Adrenal gland (tissue), 12 donors: ENCODE results near the gene PDLIM5. TPM values are rescaled to one million over a fixed set of nuclear protein-coding genes. Genes with fewer than 3 reads are reported as not detected.
A peak's percentile ranks its signal among the peaks of the same experiment; 100 is the strongest.

Source experiments
- DNase-seq, 7 donors: peaks; one replicate each; pipeline ENCODE4 v3.0.0-alpha.2; 2019 to 2020
- H3K27ac ChIP-seq, 5 donors: fragments of 200-600 bp; sonication (generic) in 4 of 5; 1 replicate in 3 of 5; 2 replicates in 2 of 5; pipeline versions ENCODE4 v1.5.1 to v1.8.0; 2016 to 2020; ENCODE audit warnings: mild to moderate bottlenecking in 1 of 5
- H3K27me3 ChIP-seq: fragments of 200-600 bp; 2 replicates; pipeline ENCODE4 v1.8.0; 2021
- H3K36me3 ChIP-seq, 2 donors: fragments of 200-600 bp; replicated peaks in 1 of 2; 1 replicate in 1 of 2; 2 replicates in 1 of 2; pipeline versions ENCODE4 v1.5.1 to v1.8.0; 2018 to 2022
- H3K4me1 ChIP-seq, 2 donors: fragments of 200-600 bp; replicated peaks in 1 of 2; 1 replicate in 1 of 2; 2 replicates in 1 of 2; pipeline versions ENCODE4 v1.5.1 to v1.8.0; 2018 to 2021
- H3K4me3 ChIP-seq, 4 donors: fragments of 200-600 bp; sonication (generic) in 3 of 4; one replicate each; pipeline ENCODE4 v1.5.1; 2016 to 2018
- H3K9me3 ChIP-seq, 3 donors: fragments of 200-600 bp; sonication (generic) in 1 of 3; replicated peaks in 1 of 3; 1 replicate in 2 of 3; 2 replicates in 1 of 3; pipeline versions ENCODE4 v1.5.1 to v1.8.0; 2016 to 2021
- POLR2A ChIP-seq, 2 donors: fragments of 450-650 bp; IDR thresholded peaks; one replicate each; pipeline ENCODE4 v1.6.1; 2017; ENCODE audit warnings: antibody characterized with exemption in 2 of 2, mild to moderate bottlenecking in 2 of 2, moderate library complexity in 1 of 2
- WGBS, 4 donors: extraction: QIAGEN DNeasy Blood & Tissue Kit in 2 of 4; methylation state at CpG; one replicate each; pipeline versions ENCODE4 v1.1.5 to v1.1.7; 2013 to 2017; 5-methylcytosine and 5-hydroxymethylcytosine counted together
- intact Hi-C, 2 donors: fragments of 100-400 bp; cut with DNase I; formaldehyde crosslinking; loops; one replicate each; pipeline versions ENCODE4 v1.14.1 to v1.15.0; 2022 to 2023
- polyA plus RNA-seq, 3 donors: library from polyadenylated mRNA; stranded (reverse); fragments of 200-250 nt in 2 of 3; fragments of 350-450 nt in 1 of 3; fragmentation: Illumina TruSeq in 1 of 3; extraction: RNeasy Lipid Tissue Mini Kit (QIAGEN cat#74804) in 1 of 3; gene quantifications; one replicate each; pipeline ENCODE4 v1.2.3, GENCODE V29; 2013 to 2014
- total RNA-seq, 9 donors: library from RNA; depleted of rRNA in 4 of 9; stranded (reverse); fragments of >200 nt in 4 of 9; fragments of 120-200 nt in 1 of 9; fragmentation: NEBNext Ultra II Directional in 1 of 9; extraction: Animal tissue kit (Norgen Biotek cat#: 25700) in 1 of 9; gene quantifications; one replicate each; pipeline versions ENCODE4 v1.1.0 to v1.2.4, GENCODE V29; 2013 to 2023
- TF ChIP-seq, protein P1 (sequence below), 6 experiments: fragments of 450-650 bp in 4 of 6; fragments of 200-600 bp in 2 of 6; sonication (generic) in 1 of 6; IDR thresholded peaks; 1 replicate in 5 of 6; 2 replicates in 1 of 6; pipeline versions ENCODE4 v1.5.1 to v1.8.0; 2016 to 2021; ENCODE audit warnings: antibody characterized with exemption in 6 of 6, mild to moderate bottlenecking in 2 of 6, moderate library complexity in 1 of 6
- donor health status: healthy with polysubstance abuse.
- donor health status: Bipolar disorder and iron deficiency.
- donor health status: DM: yes; HTN: yes; CAD: no.
- donor health status: DM: no; HTN: no; CAD: no.
- donor health status: DM: no; HTN: no; CAD: no.
- donor health status: DM: yes; HTN: yes; CAD: no.

The PDLIM5 gene
- total and polyA plus RNA-seq, 12 donors: 26.2 to 150 (median 84.0) TPM

GRCh38 chr4:94641702-94642560 lies 190.2 kb downstream of the PDLIM5 start:
- H3K36me3 ChIP-seq: peaks cover 0 to 7% of the 10 kb centered on the region in 2 donors
- H3K27ac ChIP-seq: no peak overlapping the region

DNA sequence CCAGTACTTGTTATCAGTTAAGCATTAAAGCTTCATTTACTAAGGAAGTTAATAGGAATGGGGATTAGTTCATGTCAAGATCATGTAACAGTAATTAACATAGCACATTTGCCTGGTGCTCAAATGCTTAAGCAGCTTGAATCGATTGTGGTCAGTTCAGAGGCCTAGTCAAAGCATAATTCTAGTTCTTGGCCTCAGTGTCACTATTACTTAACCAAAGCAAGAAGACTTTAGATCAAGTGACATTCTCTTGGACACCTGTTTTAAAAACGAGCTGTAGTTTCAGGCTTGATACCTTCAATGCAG lies 190.8 kb downstream of the PDLIM5 start:
- no peak for TF ChIP-seq POLR2A (IDR thresholded peaks at IDR 0.05)
- TF ChIP-seq, protein P1, sequence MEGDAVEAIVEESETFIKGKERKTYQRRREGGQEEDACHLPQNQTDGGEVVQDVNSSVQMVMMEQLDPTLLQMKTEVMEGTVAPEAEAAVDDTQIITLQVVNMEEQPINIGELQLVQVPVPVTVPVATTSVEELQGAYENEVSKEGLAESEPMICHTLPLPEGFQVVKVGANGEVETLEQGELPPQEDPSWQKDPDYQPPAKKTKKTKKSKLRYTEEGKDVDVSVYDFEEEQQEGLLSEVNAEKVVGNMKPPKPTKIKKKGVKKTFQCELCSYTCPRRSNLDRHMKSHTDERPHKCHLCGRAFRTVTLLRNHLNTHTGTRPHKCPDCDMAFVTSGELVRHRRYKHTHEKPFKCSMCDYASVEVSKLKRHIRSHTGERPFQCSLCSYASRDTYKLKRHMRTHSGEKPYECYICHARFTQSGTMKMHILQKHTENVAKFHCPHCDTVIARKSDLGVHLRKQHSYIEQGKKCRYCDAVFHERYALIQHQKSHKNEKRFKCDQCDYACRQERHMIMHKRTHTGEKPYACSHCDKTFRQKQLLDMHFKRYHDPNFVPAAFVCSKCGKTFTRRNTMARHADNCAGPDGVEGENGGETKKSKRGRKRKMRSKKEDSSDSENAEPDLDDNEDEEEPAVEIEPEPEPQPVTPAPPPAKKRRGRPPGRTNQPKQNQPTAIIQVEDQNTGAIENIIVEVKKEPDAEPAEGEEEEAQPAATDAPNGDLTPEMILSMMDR (IDR thresholded peaks at IDR 0.05): no peak
- 83 to 91% (median 89%) methylated on average over 2 of the region's 2 CpGs for WGBS, 4 donors

More at GRCh38 chr4:94641702-94642560, 190.2 kb downstream of the PDLIM5 start:
- DNase-seq: no peak
- Histone ChIP-seq H3K4me3 (no peak overlapping the region), H3K27me3 (no peaks in the 10 kb centered on the region), H3K9me3 (peaks cover 0 to 3% (median 0%) of the 10 kb centered on the region in 3 donors), H3K4me1 (peaks cover 0 to 5% of the 10 kb centered on the region in 2 donors)
- intact Hi-C loops: no loop called here
- TF ChIP-seq POLR2A (IDR thresholded peaks at IDR 0.05): no peak
- TF ChIP-seq, protein P1 (IDR thresholded peaks at IDR 0.05): no peak
- WGBS, 4 donors: 91 to 94% (median 92%) methylated on average over 3 of the region's 3 CpGs

GRCh38 chr4:94648699-94649098 lies 197.0 kb downstream of the PDLIM5 start:
- H3K9me3 ChIP-seq: peaks cover 0 to 3% (median 0%) of the 10 kb centered on the region in 3 donors
- no peak for TF ChIP-seq POLR2A (IDR thresholded peaks at IDR 0.05)
- TF ChIP-seq, protein P1 (IDR thresholded peaks at IDR 0.05): no peak

More for the DNA sequence above, 190.8 kb downstream of the PDLIM5 start:
- Histone ChIP-seq H3K27ac (no peak overlapping the region), H3K9me3 (peaks cover 0 to 3% (median 0%) of the 10 kb centered on the region in 3 donors), H3K4me3 (no peak overlapping the region), H3K36me3 (peaks cover 0 to 7% of the 10 kb centered on the region in 2 donors), H3K4me1 (peaks cover 0 to 5% of the 10 kb centered on the region in 2 donors), H3K27me3 (no peaks in the 10 kb centered on the region)
- no peak for DNase-seq
- intact Hi-C loops: no loop called here

DNA sequence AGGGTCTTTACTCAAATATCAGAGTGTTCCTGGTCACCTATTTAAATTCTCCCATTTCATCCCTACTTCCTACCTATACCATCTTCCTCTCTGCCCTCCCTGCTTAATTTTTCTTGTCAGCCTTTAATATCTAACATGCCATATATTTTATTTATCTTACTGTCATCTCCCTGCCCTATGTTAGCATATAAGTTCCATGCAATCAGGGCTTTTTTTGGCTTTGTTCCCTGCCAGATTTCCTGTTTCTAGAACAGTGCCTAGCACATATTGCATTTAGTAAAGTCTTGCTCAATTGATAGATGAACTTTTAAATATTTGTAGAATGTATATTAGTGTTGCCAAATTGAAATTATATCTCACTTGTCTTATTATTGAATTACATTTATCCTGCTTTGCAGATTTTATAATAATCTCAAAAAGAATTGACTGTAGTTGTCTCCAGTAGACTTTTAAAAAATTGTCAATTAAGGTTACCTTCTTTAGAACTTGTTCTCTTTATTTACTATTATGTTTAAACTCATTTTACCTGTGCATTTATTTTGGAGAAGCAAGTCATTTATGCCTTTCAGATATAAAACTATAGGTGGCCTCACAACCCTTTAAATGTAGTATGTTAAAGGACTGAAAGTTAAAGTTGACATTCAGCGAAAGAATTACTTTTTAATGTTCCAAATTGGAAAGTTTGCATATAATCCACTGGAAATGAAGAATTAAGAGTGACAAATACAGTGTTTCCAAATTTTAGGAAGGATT lies 197.8 kb downstream of the PDLIM5 start:
- 90 to 100% (median 97%) methylated on average over 1 of the region's 1 CpG for WGBS, 4 donors

More at GRCh38 chr4:94648699-94649098, 197.0 kb downstream of the PDLIM5 start:
- no peak overlapping the region for H3K27ac ChIP-seq
- no peak for DNase-seq
- no peaks in the 10 kb centered on the region for H3K36me3 ChIP-seq
- WGBS, 4 donors: 89 to 98% (median 95%) methylated on average over 6 to 7 of the region's 7 CpGs
- no peak overlapping the region for H3K4me3 ChIP-seq
- no peaks in the 10 kb centered on the region for H3K27me3 ChIP-seq
- intact Hi-C loops: no loop called here
- peaks cover 3 to 13% of the 10 kb centered on the region in 2 donors for H3K4me1 ChIP-seq

More for the DNA sequence above, 197.8 kb downstream of the PDLIM5 start:
- Histone ChIP-seq H3K9me3 (no peaks in the 10 kb centered on the region), H3K36me3 (no peaks in the 10 kb centered on the region), H3K27ac (no peak overlapping the region), H3K27me3 (no peaks in the 10 kb centered on the region), H3K4me1 (peaks cover 3 to 13% of the 10 kb centered on the region in 2 donors), H3K4me3 (no peak overlapping the region)
- DNase-seq: peak in 1 of 7 donors; percentile 2
- TF ChIP-seq, protein P1 (IDR thresholded peaks at IDR 0.05): no peak
- no peak for TF ChIP-seq POLR2A (IDR thresholded peaks at IDR 0.05)
- intact Hi-C loops: no loop called here
